SW 1271 (cell line): ENCODE measurements around the gene SEC24A.
"Not testable (repeated sequence)": the region's sequence is repeated elsewhere in the genome, so short reads cannot be mapped to it uniquely, and the experiment has no call there.

Source experiments
- DNase-seq, 2 experiments: peaks; one replicate each; lab custom pipeline; 2025; lab: John Stamatoyannopoulos, UW

Gene SEC24A

DNA sequence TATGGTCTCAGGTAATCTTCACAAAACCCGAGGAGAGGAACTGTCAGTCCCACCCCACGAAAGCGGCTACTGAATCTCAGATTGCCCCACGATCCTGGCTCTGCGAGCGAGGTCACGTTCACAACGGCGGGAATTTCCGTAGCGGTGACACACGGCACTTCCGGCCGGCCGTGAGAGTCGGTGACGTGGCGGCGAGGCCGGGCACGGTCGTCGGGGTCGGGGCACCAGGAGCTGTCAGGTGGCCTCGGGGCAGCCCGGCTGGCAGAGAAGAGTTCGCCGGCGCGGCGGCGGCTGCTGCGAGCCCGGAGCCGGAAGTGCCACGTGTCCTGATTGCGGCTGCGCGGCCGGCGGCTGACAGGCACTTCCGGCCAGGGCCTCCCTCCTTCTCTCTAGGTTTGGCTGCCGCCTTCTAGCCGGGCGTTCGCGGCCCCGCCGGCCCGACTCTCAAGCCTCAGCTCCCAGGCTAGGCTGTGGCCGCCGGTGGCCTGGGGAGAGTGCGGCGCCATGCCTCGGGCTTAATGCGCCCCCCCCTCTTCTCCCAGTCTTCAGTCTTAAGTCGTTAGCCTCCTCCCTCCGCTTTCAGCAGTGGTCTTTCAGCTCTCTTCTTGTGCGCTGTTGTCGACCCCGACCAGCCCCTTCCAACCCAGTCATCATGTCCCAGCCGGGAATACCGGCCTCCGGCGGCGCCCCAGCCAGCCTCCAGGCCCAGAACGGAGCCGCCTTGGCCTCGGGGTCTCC lies at the start of gene SEC24A:
TSS of gene SEC24A (plus strand) at position 361 of the 738 bp plus-strand sequence. CDS start at position 653, 292 bp downstream.
- DNase-seq: peak; percentile 90 to 94

DNA sequence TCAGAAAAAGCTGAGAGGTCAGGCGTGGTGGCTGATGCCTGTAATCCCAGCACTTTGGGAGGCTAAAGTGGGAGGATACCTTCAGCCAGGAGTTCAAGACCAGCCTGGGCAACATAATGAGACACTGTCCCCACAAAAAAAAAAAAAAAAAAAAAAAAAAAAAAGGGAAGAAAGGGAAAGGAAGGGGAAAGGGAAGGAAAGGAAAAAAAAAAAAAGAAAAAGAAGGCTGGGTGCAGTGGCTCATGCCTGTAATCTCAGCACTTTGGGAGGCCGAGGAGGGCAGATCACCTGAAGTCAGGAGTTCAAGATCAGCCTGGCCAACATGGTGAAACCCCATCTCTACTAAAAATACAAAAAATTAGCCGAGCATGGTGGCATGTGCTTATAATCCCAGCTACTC lies 48.8 kb upstream of the SEC24A start:
- not testable (repeated sequence) for DNase-seq

DNA sequence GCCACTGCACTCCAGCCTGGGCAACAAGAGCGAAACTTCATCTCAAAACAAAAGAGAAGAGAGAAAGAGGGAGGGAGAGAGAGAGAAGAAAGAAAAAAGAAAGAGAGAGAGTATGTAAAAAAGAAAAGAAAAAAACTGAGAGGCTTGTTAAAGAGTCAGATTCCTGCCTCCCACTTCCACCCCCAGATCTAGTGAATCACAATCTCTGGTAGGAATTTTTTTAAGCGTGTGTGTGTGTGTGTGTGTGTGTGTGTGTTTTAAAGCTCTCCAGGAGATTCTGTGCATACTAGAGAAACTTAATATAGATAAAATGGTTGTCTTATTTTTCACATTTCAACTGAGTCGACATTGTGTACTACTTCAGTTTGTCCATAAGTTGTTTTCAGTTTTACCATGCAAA lies 48.0 kb upstream of the SEC24A start:
- DNase-seq: no peak

DNA sequence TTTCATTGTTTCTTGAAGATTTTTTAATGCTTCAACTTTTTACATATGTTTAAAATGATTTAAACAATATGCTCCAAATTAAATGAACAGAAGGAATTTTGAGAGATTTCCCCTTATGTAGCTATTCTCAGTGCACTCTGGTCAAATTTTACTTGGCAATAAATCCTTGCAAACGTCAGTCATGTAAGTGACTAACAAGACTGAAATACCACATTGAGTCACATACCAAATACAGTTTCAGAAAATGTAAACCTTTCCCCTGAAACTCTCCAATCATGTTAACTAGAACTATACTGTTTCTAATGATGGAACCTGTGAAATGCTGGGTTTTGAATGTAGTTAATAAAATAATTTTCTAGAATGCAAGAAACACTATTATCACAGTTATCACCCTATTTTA lies 45.5 kb upstream of the SEC24A start:
- DNase-seq: no peak

DNA sequence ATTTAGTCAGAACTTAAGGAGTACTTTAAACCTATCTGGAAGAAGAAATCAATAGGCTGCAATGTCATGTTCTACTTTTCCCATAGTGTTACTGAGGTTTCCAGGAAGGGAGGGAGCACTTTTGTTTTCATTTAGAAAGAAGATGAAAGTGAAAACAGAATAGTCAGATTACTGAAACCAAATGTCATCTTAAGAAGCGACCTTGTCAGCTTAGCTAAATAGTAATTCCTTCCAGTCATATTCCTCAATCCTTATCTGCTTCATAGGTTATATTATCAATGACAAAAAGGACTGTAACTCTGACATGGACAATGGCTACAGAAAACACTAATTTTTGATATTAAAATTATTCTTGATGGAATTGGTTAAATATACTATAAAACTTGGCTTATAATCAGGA lies 43.7 kb upstream of the SEC24A start:
- no peak for DNase-seq

DNA sequence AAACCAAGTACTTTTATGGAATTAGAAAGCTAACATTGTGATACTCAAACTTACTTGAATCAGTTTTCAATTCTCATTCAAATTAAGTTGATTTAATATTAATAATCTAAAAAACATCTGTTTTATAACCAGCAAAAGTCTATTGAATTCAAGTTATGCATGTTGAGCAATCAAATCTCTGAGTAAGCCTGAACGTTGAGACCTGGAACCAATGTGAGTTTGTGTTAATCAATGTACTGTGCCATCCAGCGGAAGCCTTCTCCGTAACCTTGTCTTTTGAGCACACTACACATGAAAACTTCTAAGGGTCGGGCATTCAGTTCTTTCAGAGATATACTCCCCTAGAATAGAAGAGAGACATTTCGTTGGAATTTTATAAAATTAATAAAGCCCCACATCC lies 41.9 kb upstream of the SEC24A start:
- no peak for DNase-seq

DNA sequence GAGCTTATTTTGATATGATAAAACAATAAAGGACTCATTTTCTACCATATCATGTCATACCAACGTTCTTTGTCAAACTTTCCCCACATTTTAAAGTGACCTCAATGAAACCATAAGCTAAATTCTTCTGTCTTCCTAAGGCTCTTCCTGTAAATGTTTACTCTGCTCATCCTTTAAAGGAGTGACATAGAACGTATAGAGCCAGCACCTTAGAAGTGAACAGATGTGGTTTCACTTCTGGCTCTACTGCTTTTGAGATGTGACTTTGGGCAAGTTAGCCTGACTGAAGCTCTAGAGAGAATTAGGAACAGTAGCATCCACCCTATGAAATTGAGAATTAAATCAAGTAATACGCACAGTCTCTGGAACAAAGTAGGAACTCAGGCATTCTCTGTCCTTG lies 40.0 kb upstream of the SEC24A start:
- DNase-seq: no peak

DNA sequence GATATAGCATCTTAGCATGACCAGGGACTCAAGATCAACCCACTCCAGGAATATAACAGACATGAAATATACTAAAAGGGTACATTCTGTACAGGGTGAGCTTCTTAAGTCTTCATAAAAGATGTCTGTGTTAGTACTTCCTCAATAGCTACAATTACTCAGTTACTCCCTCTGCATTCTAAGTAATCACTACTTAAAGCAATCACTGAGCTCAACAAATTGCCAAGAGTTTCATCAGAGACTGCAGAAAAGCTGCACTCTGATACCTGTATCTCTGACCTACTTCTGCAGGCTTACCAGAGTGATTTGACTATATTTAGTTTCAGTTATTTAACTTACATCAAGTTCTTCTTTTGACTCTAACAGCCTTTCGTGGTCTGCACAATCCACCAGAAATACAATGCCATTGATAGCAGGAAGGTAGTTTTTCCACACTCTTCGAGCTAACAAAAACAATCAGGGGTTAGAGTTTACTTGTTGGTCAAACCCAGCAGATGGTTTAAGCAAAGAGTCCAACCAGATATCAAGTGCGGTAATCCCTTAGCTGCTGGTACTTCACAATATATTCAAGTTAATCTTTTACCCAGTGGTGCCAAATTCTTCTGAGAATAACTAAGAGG lies 39.2 kb upstream of the SEC24A start:
- DNase-seq: no peak

DNA sequence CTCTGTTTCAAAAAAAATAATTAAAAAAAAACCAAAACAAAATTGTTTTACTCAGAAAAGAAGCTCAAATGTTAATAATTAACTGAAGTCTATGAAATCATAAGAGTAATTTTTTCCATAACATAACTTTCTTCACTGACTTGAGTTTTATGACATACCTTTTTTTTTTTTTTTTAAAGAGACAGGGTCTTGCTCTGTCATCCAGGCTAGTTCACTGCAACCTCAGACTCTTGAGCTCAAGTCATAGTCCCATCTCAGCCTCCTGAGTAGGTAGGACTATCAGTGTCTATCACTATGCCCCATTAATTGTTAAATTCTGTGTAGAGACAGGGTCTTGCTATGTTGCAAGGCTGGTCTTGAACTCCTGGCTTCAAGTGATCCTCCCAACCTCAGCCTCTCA lies 37.9 kb upstream of the SEC24A start:
- DNase-seq: no peak

DNA sequence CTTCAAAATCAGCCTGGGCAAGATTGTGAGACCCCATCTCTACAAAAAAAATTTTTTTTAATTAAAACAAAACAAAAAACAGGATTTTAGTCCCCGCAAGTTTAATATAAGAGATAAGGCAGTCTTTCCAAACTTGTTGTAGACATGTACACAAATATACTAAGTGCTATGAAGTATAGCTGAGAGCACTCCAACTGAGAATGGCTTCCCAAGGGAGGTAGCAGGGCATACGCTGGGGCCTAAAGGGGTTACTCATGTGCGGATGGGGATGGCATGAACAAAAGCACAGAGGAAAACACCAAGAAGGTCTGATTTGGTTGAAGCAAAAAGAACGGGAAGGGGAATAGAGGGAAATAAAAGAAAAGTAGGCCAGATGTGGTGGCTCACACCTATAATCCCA lies 37.1 kb upstream of the SEC24A start:
- no peak for DNase-seq

DNA sequence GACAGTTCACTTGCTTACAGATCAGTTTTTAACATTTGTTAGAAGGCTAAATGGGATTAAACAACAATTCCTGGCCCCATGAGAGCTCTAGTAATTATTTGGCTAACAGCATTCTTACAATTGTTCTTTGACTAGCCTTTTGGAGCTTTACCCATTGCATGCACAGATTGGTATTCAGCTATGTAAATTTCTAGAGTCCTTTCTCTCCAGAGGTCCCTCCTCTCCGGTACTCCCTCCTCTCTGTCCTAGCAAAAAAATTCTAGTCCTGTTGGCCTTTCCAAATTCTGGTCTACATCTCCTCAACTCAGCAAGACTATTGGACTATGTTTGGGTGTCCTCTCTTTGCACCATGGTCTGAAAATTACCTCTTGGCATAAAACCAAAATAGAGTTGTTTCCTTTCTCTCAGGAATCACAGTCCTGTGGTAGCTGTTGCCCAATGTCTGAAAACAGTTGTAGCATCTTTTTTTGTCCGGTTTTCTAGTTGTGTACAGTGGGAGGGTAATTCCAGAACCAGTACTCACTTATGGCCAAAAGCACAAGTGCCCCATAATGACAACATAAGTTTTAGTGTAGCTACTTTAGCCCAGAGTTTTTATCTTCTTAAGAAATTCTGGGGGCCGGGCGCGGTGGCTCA lies 34.0 kb upstream of the SEC24A start:
- DNase-seq: no peak

DNA sequence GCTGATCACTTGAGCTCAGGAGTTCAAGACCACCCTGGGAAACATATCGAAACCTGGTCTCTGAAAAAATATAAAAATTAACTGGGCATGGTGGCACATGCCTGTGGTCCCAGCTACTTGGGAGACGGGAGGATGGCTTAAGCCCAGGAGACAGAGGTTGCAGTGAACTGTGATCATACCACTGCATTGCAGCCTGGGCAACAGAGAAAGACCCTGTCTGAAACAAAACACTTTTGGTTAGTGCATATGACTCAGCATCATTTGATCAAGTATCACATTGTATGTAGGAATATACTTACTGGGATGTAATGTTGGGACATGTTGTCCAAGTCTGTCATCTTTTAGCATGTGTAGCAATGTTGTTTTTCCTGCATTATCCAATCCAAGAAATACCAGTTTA lies 28.0 kb upstream of the SEC24A start:
- no peak for DNase-seq

DNA sequence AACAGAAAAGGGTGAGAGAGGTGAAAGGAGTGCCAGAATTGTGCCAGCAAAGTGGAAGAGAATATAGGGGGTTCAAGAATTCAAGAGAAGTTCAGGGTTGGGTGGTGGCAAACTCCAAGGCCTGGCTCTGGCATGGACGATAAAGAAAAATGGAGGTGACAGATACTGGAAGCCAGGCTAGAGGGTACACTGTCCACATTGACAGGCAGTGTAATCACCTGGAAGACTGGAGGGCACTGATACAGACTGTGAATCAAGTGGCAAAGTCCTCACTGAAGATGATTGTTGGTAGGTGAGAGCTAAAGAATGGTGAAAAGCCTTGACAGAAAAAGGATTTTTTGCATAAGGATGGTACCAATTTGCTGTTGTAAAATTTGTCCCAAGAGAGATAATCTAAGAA lies 23.0 kb upstream of the SEC24A start:
- DNase-seq: no peak

DNA sequence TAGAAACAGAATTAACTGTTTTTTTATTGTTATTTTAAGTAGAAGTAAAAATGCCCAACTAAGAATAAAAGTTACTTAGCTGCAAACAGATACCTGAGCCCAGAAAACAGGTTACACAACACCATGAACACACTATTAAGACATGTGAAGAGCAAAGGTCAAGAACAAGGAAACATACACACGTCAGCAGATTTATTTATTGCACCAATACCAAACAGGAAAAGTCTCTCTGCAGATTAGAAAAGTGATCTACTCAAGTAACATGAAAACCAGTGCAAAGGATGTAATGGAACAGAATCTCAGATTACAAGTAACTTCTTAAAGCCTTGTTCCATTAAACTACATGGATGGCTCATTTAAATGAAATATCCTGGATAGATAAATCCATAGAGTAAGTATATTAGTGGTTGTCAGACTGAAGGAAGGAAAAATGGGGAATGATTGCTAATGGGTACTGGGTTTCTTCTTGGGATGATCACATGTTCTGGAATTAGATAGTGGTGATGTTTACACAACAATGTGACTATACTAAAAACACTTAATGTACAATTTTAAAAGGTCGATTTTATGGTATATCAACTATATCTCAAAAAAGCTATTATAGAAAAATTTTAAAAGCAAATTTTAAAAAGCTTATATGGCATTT lies 22.1 kb upstream of the SEC24A start:
- DNase-seq: no peak

DNA sequence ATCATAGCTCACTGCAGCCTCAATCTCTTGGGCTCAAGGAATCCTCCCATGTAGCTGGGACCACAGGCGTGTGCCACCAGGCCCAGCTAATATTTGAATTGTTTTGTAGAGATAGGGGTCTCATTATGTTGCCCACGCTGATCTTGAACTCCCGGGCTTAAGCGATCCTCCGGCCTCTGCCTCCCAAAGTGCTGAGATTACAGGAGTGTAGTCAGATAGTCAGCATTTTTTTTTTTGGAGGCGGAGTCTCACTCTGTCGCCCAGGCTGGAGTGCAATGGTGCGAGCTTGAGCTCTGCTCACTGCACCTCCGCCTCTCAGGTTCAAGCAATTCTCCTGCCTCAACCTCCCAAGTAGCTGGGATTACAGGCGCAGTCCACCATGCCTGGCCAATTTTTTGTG lies 14.4 kb upstream of the SEC24A start:
- DNase-seq: no peak

DNA sequence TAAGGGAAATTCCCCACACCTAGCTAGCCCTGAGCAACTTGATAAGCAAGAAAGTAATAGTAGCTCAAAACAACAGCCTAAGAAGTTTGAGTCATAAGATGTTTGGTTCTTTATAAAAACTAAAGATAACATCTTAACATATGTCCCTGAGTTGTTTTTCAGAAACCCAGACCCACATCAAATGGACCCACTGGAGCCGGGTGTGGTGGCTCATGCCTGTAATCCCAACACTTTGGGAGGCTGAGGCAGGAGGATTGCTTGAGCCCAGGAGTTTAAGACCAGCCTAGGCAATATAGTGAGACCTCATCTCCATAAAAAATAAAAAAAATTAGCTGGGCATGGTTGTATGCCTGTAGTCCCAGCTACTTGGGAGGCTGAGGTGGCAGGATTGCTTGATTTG lies 13.2 kb upstream of the SEC24A start:
- not testable (repeated sequence) for DNase-seq

DNA sequence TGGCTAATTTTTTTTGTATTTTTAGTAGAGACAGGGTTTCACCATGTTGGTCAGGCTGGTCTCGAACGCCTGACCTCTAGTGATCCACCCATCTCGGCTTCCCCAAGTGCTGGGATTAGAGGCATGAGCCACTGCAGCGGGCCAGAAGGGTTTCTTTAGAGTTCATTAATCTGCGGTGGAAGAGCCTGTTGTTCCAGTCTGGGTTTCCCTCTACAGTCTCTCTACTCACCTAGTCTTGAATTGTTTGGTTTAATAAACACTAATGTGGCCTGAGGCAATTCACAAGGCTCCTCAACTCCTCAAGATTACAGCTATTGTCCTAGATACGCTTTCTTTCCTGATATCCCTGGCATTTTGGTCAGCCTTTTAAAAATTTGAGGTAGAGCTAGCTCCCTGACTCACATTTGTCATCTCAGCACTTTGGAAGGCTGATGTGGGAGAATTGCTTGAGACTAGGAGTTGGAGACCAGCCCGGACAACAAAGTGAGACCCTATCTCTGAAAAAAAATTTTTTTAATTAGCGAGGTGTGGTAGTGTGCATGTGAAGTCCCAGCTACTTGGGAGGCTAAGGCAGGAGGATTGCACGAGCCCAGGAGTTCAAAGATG lies 11.4 kb upstream of the SEC24A start:
- no peak for DNase-seq

DNA sequence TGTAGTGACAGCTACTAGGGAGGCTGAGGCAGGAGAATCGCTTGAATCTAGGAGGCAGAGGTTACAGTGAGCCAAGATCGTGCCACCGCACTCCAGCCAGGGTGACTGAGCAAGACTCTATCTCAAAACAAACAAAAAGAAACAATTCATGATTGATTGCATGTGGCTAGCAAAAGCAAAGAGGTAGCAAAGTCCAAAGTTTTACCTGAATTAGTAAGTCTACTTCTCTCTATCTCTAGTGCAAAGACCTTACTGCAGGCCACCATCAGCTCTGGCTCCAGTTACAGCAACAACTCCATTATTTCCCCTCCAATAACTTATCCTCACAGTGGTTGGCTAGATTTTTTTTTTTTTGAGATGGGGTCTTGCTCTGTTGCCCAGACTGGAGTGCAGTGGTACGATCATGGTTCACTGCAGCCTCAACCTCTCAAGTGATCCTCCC lies 9.8 kb upstream of the SEC24A start:
- DNase-seq: no peak

DNA sequence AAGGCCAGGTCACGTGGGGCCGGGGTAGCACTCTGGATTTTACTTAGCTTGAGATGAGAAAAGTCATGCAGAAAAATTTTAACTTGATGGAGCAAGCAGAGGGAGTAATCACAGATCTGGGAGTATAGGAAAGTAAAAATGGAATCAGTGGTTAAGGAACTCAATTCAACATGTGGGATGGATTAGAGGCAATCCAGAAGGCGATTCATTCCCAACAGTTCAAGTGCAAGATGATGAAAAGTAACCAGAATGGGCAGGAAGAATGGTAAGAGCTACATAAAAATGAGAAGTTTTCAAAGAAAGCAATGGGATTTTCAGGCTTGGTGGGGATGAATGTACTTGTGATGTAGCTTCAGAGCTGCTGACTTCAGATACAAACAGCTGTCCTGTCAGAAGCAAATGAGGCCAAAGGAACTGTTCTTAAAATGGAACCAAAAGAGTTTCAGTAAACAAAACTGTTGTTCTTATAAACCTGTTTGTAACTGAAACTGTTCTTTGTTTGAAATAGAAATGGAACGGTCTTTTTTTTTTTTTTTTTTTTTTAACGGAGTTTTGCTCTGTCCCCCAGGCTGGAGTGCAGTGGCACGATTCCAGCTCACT lies 5.6 kb upstream of the SEC24A start:
- DNase-seq: no peak

DNA sequence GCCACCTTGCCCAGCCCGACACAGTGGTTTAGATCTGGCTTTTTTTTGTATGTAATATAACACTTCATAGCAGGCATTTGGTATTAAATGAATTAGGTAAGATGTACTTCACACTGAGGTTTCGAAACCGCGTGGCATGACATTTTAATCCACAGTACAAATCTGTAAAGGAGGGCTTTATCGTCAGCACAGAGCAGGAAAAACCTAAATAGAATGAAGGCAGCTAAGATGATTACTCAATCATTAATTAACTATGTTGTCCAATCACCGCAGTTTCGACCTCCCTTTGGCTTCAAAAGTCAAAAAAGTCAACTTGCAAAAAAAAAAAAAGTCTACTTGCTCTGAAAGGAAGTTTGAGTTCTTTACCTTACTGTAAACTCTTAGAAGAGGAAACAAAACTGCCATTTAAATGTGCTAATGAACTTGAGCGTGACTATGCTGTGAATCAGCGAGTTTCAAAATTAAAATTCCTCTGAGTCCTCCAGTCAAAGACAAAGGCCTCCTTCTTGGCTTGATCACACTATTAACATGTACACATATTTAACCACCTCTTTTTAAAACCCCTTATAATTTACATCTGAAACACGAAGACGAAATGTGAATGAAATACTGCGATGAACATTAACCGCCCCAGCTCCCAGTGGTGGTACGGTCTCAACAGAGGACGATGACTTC lies 698 bp upstream of the SEC24A start:
- DNase-seq: peak in 1 of 2 experiments; percentile 76

DNA sequence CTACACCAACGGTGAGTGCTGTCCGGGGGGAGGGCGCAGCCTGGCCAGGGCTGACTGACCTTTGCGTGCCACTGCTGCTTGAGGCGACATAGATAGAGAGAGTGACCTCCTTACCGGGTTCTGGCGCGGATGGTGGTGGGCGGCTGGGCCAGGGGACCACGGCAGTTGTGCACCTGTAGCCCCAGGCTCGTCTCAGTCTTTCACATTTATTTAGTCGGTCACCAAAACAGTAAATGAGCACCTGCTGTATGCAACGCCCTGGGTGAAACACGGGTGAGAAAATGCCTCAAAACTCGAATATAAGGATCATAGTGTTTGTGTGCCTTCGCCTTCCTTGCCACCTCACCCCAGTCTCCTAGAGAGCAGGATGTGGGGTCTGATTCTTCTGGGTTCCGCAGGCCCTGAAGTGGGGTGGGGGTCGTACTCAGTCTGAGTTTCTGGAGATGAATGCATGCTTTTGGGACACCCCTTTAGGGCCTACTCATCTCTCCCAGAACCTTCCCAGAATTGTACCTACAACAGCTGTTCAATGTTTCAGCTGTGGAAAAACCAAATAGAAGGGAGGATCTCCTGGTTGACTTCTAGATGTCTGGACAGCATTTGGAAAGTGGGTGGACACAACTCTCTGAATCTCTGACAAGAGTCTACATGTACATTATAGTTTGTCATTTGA lies 714 bp downstream of the SEC24A start:
- DNase-seq: peak in 1 of 2 experiments; percentile 23
